ENCODE measurements around the gene LSAMP.

DNA sequence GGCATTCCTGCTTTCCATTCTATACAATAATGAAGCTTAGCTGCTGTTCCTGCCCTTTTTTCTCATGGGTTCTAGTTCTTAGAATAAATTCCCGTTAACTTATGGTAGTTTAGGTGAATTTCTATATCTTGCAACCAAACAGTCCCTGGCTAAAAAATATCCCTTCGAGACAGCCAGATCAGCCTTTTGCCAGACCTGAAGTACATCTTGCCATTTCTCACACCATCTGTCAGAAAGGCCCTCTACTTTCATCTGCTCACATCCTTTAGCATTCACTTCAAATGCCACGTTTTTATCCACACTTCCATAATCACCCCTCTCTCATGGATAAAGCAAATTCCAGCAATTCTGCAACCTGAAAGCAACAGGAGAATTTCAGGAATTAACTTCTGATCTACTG is 676.6 kb downstream of the LSAMP start:
- no peak for TF ChIP-seq MYC (IDR thresholded peaks at IDR 0.05; ENCODE audit: low read depth, low read length)
- TF ChIP-seq, protein P1, sequence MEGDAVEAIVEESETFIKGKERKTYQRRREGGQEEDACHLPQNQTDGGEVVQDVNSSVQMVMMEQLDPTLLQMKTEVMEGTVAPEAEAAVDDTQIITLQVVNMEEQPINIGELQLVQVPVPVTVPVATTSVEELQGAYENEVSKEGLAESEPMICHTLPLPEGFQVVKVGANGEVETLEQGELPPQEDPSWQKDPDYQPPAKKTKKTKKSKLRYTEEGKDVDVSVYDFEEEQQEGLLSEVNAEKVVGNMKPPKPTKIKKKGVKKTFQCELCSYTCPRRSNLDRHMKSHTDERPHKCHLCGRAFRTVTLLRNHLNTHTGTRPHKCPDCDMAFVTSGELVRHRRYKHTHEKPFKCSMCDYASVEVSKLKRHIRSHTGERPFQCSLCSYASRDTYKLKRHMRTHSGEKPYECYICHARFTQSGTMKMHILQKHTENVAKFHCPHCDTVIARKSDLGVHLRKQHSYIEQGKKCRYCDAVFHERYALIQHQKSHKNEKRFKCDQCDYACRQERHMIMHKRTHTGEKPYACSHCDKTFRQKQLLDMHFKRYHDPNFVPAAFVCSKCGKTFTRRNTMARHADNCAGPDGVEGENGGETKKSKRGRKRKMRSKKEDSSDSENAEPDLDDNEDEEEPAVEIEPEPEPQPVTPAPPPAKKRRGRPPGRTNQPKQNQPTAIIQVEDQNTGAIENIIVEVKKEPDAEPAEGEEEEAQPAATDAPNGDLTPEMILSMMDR (IDR thresholded peaks at IDR 0.05; ENCODE audit: extremely low read depth in 1 of 2, insufficient read depth in 1 of 2, low read depth in 1 of 2, low read length in 2 of 2), result no peak
- no peak for TF ChIP-seq POLR2A (IDR thresholded peaks at IDR 0.05; ENCODE audit: low read depth, low read length)
- TF ChIP-seq POLR2AphosphoS5 (IDR thresholded peaks at IDR 0.05; ENCODE audit: insufficient read depth, low read depth, low read length), result no peak
- TF ChIP-seq EZH2 (IDR thresholded peaks at IDR 0.05; ENCODE audit: borderline replicate concordance, low read depth, low read length, severe bottlenecking), result no peak
- no peak for TF ChIP-seq FOS (IDR thresholded peaks at IDR 0.05; ENCODE audit: borderline replicate concordance, insufficient read depth, low read length)
- no peak for TF ChIP-seq GATA2 (IDR thresholded peaks at IDR 0.05; ENCODE audit: insufficient read depth, insufficient read length, low read depth, low read length)
